ENCODE measurements around the gene UNC5C.

Gene UNC5C

DNA sequence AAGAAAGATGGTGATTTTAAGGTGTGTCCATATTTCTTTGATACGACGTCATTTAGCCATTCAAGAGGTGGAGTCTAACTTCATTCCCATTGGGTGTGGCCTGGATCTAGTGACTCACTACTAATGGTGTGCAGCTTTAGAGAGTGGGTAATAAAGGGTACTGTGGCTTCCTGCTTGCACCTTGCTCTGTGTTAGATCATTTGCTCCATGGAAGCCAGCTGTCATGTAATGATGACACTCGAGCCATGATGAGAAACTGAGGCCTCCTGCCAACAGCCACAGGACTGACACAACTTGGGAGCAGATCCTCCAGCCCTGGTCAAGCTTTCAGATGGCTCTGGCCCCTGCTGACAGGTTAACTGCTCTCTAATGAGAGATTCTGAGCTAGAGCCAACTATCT, 82.0 kb downstream of the UNC5C start:
- no peak for DNase-seq (ENCODE audit: low spot score)

GRCh38 chr4:95465010-95465409, 83.8 kb downstream of the UNC5C start:
- DNase-seq (ENCODE audit: low spot score), result no peak

GRCh38 chr4:95462921-95463320, 85.9 kb downstream of the UNC5C start:
- DNase-seq (ENCODE audit: low spot score), result no peak

DNA sequence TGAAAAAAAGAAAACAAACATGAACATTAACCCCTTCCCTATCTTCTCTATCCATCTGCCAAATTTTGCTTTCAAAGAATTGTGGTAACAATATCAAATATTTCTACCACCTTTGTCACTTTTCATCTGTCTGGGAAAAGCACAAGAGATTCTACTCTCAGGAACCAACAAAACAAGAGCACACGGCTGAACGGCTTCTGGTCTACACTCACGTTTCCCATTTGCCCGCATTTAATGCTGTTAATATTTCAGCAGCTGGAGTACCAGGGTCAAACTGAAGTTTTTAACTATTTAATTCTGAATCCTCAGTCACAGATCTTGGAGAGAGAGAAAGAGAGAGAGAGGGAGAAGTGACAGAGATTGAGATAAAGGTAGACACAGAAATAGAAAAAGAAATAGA, 91.4 kb downstream of the UNC5C start:
- DNase-seq (ENCODE audit: low spot score), result no peak

DNA sequence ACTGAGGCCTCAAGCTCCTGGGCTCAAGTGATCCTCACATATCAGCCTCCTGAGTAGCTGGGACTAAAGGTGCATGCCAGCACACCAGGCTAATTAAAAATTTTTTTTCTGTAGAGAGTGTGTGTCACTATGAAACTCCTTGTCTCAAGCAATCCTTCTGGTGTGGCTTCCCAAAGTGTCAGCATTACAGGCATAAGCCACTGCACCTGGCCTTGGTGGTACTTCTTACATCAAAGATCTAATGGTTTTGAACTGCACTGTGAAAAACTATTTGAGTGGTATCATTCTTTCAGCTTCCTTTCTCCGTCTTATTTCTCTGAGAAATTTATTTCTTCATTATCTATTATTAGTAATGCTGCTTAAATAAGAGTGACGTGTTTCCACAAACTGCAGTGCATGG, 98.5 kb downstream of the UNC5C start:
- no peak for DNase-seq (ENCODE audit: low spot score)

GRCh38 chr4:95446173-95446572, 102.6 kb downstream of the UNC5C start:
- no peak for DNase-seq (ENCODE audit: low spot score)

- DNase-seq (ENCODE audit: low spot score), result no peak
Observed at GRCh38 chr4:95445251-95445650, 103.5 kb downstream of the UNC5C start.

DNA sequence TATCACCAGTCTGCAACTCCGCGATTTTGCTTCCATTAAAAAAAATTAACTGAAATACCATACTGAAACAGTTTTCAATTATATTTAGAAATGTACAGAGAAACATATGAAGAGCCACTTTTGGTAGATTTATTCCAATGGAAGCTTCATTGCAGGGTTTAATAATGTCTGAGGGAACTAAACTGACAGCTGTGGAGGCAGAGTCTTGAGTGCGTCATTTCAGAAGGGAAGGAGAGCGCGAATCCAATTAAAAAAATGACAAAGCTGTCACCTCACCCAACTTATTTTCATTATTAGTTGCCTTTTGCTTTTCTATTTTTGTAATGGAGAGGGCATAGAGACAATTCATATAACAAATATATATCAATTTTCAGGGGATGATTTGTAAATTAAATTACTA, 104.0 kb downstream of the UNC5C start:
- DNase-seq (ENCODE audit: low spot score), result no peak

DNA sequence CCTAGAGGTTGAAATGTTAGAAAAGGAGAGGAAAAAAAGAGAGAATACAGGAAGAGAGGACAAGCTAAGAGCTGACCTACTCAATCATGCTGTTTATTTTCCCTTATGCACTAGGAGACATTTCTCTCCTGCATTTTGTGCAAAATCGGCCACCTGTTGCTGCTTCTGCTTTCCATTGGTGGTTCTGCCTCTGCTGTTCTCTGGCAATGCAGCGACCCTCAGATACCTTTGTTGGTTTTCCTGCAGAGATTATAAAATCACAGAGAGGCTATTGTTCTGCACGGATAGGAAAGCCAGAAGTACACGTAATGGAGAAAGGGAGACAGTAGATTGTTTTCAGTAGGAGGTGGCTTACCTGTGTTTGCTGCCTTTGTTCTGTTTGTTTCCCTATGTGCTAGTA, 108.9 kb downstream of the UNC5C start:
- DNase-seq (ENCODE audit: low spot score), result no peak

GRCh38 chr4:95439071-95439470, 109.7 kb downstream of the UNC5C start:
- DNase-seq (ENCODE audit: low spot score), result no peak

- no peak for DNase-seq (ENCODE audit: low spot score)
Observed at GRCh38 chr4:95432466-95432865, 116.3 kb downstream of the UNC5C start.

GRCh38 chr4:95431678-95432077, 117.1 kb downstream of the UNC5C start:
- no peak for DNase-seq (ENCODE audit: low spot score)

DNA sequence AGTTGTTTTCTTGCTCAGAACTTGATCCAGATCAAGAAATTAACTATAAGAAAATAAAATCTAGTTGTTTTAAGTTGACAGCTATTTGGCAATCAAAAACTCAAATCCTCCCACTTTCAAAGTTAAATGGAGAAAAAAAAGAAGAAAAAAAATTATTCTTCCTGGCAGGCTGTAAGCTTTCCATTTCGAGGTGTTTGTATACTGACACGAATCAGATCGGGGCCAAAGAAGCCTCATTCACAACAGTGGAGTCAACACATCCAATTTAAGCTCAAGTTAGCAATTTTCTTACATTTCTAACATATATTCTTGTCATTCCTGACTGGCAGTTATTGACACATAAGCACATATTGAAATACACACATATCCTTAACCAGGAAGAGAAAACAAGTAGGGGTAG, 119.4 kb downstream of the UNC5C start:
- DNase-seq (ENCODE audit: low spot score), result no peak

- no peak for DNase-seq (ENCODE audit: low spot score)
Observed at GRCh38 chr4:95428291-95429070, 120.3 kb downstream of the UNC5C start.

- DNase-seq (ENCODE audit: low spot score), result no peak
Observed at GRCh38 chr4:95426455-95426854, 122.3 kb downstream of the UNC5C start.

DNA sequence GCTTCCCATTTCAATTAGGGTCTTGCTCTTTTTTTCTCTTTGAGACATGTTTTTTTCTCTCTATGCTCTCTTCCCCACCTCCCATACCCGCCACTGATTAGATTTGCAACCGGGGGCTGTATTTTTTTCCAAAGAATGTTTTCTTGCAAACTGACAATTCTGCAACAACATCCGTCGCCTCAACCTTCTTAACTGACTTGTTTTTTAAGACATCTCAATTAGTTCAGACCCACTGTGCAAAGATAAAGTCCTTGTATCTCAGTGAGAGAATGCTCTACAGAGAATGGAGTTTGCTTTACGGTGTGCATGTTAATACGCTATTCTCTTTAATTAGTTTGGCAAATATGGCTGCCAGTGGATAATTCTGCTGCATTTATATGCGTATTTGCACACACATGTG, 126.3 kb downstream of the UNC5C start:
- DNase-seq (ENCODE audit: low spot score), result no peak

DNA sequence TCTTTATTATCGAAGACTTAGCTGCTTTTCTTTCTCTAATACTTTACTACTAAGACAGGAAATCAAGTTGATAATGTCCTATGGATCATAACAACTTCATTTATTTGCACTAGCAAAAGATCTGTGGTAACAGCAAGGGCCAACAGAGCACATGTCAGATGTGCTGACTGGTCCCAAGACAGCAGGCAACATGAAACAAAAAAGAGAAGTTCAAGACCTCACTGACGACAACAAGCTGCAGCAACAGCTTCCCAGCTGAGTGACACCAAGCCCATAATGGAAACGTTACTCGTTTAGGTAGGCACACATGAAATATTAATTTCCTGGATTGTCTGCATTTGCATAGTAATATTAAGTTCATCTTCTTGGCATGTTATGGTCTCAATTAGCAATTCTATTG, 126.9 kb downstream of the UNC5C start:
- no peak for DNase-seq (ENCODE audit: low spot score)

GRCh38 chr4:95417531-95417930, 131.2 kb downstream of the UNC5C start:
- DNase-seq (ENCODE audit: low spot score), result no peak

GRCh38 chr4:95415346-95415771, 133.4 kb downstream of the UNC5C start:
- no peak for DNase-seq (ENCODE audit: low spot score)

GRCh38 chr4:95411371-95412088, 137.2 kb downstream of the UNC5C start:
- DNase-seq (ENCODE audit: low spot score), result no peak

- no peak for DNase-seq (ENCODE audit: low spot score)
Observed at GRCh38 chr4:95410387-95410977, 138.3 kb downstream of the UNC5C start.

DNA sequence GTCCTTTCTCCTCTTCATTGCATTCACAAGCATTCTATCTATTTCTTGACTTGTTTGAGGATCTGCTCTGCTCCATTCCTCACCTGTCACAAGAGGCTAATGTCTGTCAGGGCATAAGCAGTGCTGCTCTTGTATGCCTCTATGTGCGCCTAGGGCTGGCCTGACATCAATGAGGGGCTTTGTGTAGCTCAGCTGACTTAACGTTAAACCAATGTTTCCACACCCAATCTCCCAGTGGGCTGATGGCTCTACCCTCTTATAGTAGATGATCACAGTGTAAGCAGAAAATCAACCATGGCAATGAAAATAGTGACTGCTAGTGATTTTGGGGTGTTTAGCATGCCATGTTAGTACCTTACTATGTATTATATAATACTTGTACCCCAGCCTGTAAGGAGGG, 139.0 kb downstream of the UNC5C start:
- DNase-seq (ENCODE audit: low spot score), result no peak

GRCh38 chr4:95409127-95409526, 139.6 kb downstream of the UNC5C start:
- no peak for DNase-seq (ENCODE audit: low spot score)

All from hematopoietic multipotent progenitor cell treated with erythropoietin and hydrocortisone succinate and interleukin-3 and kit ligand, for 17 days (in vitro differentiated cells).